ENCODE data around the gene TNS2. TPM values are rescaled to one million over a fixed set of nuclear protein-coding genes. Genes with fewer than 3 reads are reported as not detected.

Gene TNS2
- total and polyA plus RNA-seq, 2 of the 13 experiments (the other 11 are each of a cell fraction or from before 2014, with no cell fraction given): 8.9 to 20.4 TPM

- TF ChIP-seq ZNF784 (CRISPR knock-in tag; IDR thresholded peaks at IDR 0.05; ENCODE audit: borderline replicate concordance): peak; percentile 18; the same call in 1 of the 2 replicates
- peak; percentile 80; the same call in 1 of the 2 replicates for TF ChIP-seq SNAPC4 (CRISPR knock-in tag; IDR thresholded peaks at IDR 0.05)
- TF ChIP-seq NFIB (CRISPR knock-in tag; IDR thresholded peaks at IDR 0.05; ENCODE audit: borderline replicate concordance): no peak
- TF ChIP-seq CAMTA2 (CRISPR knock-in tag; IDR thresholded peaks at IDR 0.05; ENCODE audit: borderline replicate concordance): peak; percentile 71; the same call in 1 of the 2 replicates
- TF ChIP-seq ZNF572 (CRISPR knock-in tag; IDR thresholded peaks at IDR 0.05): peak; percentile 20; the same call in 1 of the 2 replicates
- TF ChIP-seq ZNF776 (CRISPR knock-in tag; IDR thresholded peaks at IDR 0.05): peak; percentile 33
- 0 out of 2 replicates have a peak, but pooled peaks have one; percentile 12 for TF ChIP-seq ZNF160 (CRISPR knock-in tag; IDR thresholded peaks at IDR 0.05)
- TF ChIP-seq BRD4 (CRISPR knock-in tag; IDR thresholded peaks at IDR 0.05): peak; percentile 60; the same call in 1 of the 2 replicates
- no peak for TF ChIP-seq ZNF615 (CRISPR knock-in tag; IDR thresholded peaks at IDR 0.05; ENCODE audit: borderline replicate concordance)
- TF ChIP-seq MIER2 (CRISPR knock-in tag; IDR thresholded peaks at IDR 0.05): peak; percentile 45; the same call in 1 of the 2 replicates
- TF ChIP-seq KLF16 (CRISPR knock-in tag; IDR thresholded peaks at IDR 0.05): peak in 1 of 2 experiments; percentile 22; a peak in 1 of 4 replicates
- no peak for TF ChIP-seq ZNF580 (CRISPR knock-in tag; IDR thresholded peaks at IDR 0.05; ENCODE audit: borderline replicate concordance, low read depth)
- no peak for TF ChIP-seq RFX3 (CRISPR knock-in tag; IDR thresholded peaks at IDR 0.05)
- TF ChIP-seq ZNF792 (CRISPR knock-in tag; IDR thresholded peaks at IDR 0.05): peak; percentile 1; the same call in 1 of the 2 replicates
- TF ChIP-seq ZNF670 (CRISPR knock-in tag; IDR thresholded peaks at IDR 0.05; ENCODE audit: borderline replicate concordance): 0 out of 2 replicates have a peak, but pooled peaks have one; percentile 64
- 0 out of 2 replicates have a peak, but pooled peaks have one; percentile 45 for TF ChIP-seq STAT5B (CRISPR knock-in tag; IDR thresholded peaks at IDR 0.05)
- 0 out of 2 replicates have a peak, but pooled peaks have one; percentile 14 for TF ChIP-seq ELF4 (CRISPR knock-in tag; IDR thresholded peaks at IDR 0.05; ENCODE audit: borderline replicate concordance)
- no peak for TF ChIP-seq YY1 (IDR thresholded peaks at IDR 0.05; ENCODE audit: insufficient read depth, insufficient replicate concordance, low read depth, low read length)
- 0 out of 2 replicates have a peak, but pooled peaks have one; percentile 14 for TF ChIP-seq TEF (CRISPR knock-in tag; IDR thresholded peaks at IDR 0.05)
- 0 out of 2 replicates have a peak, but pooled peaks have one; percentile 10 for TF ChIP-seq HIVEP1 (CRISPR knock-in tag; IDR thresholded peaks at IDR 0.05)
- peak; percentile 49 to 78 for TF ChIP-seq POLR2A (IDR thresholded peaks at IDR 0.05; ENCODE audit: insufficient read depth in 1 of 2, low read depth in 2 of 2, low read length in 2 of 2)
- 0 out of 3 replicates have a peak, but pooled peaks have one; percentile 16 for TF ChIP-seq MXI1 (IDR thresholded peaks at IDR 0.05; ENCODE audit: borderline replicate concordance, low read depth, low read length)
- TF ChIP-seq PHF8 (CRISPR knock-in tag; IDR thresholded peaks at IDR 0.05): peak; percentile 85; the same call in 1 of the 2 replicates
These were observed 28.8 kb downstream of the TNS2 start (continued) for GRCh38 chr12:53078425-53079225.

All from HepG2 (cell line).